Tibial nerve (tissue), 4 donors: ENCODE measurements around the gene RTN4.

ENCODE experiments used
- EP300 ChIP-seq, 2 donors: sonication (generic); formaldehyde crosslinking; IDR thresholded peaks; one replicate each; pipeline ENCODE4 v1.6.1; 2017; ENCODE audit warnings: antibody characterized with exemption in 2 of 2, mild to moderate bottlenecking in 1 of 2
- POLR2A ChIP-seq, 2 donors: fragments of 450-650 bp; IDR thresholded peaks; one replicate each; pipeline ENCODE4 v1.6.1; 2017; ENCODE audit warnings: antibody characterized with exemption in 2 of 2, mild to moderate bottlenecking in 2 of 2, moderate library complexity in 2 of 2
- TF ChIP-seq, protein P1 (sequence below), 5 experiments: fragments of 200-600 bp in 3 of 5; fragments of 450-650 bp in 2 of 5; sonication (generic) in 3 of 5; IDR thresholded peaks; one replicate each; pipeline ENCODE4 v1.5.1; 2016 to 2019; ENCODE audit warnings: antibody characterized with exemption in 5 of 5, mild to moderate bottlenecking in 3 of 5, moderate library complexity in 2 of 5

DNA sequence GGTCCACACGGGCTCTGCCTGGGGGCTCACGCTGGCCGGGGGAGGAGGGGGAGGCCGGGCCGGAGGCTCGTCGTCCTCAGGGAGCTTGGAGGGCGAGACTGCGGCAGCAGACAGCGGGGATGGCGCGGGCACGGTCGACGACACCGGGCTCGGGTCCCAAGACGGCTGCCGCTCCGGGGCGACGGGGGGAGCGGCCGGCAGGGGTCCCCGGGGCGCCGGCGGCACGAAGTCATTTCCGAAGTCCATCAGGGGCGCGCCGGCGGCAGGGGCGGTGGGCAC, 491 bp downstream of the RTN4 start:
- TF ChIP-seq, protein P1, sequence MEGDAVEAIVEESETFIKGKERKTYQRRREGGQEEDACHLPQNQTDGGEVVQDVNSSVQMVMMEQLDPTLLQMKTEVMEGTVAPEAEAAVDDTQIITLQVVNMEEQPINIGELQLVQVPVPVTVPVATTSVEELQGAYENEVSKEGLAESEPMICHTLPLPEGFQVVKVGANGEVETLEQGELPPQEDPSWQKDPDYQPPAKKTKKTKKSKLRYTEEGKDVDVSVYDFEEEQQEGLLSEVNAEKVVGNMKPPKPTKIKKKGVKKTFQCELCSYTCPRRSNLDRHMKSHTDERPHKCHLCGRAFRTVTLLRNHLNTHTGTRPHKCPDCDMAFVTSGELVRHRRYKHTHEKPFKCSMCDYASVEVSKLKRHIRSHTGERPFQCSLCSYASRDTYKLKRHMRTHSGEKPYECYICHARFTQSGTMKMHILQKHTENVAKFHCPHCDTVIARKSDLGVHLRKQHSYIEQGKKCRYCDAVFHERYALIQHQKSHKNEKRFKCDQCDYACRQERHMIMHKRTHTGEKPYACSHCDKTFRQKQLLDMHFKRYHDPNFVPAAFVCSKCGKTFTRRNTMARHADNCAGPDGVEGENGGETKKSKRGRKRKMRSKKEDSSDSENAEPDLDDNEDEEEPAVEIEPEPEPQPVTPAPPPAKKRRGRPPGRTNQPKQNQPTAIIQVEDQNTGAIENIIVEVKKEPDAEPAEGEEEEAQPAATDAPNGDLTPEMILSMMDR (IDR thresholded peaks at IDR 0.05), result no peak
- TF ChIP-seq POLR2A (IDR thresholded peaks at IDR 0.05), result no peak
- TF ChIP-seq EP300 (IDR thresholded peaks at IDR 0.05), result no peak
